IMR-90 (cell line): ENCODE results near the gene FTO. TPM values are rescaled to one million over a fixed set of nuclear protein-coding genes. Genes with fewer than 3 reads are reported as not detected.

ENCODE experiments used
- ATAC-seq: fragments of 200-7000 bp; cut with Tn5 transposase; 2 replicates; pipeline ENCODE4 v1.9.1; 2020; ENCODE audit warnings: low read depth, mild to moderate bottlenecking, moderate library complexity
- BruUV-seq: library from RNA; stranded (reverse); fragments of 400-500 nt; replicated peaks from 2 replicates; lab custom pipeline; 2021; lab: Mats Ljungman, UMichigan
- CTCF ChIA-PET: fragments of 300-600 bp; formaldehyde crosslinking; extraction: SDS; loops from one replicate; lab custom pipeline; 2021; ENCODE audit warnings: antibody characterized with exemption; lab: Yijun Ruan, JAX
- POLR2A ChIA-PET: fragments of 300-600 bp; sonication (Branson Sonifier 250); formaldehyde crosslinking; loops from one replicate; lab custom pipeline; 2022; ENCODE audit warnings: antibody characterized with exemption; ENCODE audit not compliant: unreplicated experiment; lab: Charles Lee
- DNase-seq: peaks from one replicate; pipeline ENCODE4 v3.0.0; 2013
- H2AFZ ChIP-seq: replicated peaks from 2 replicates; pipeline ENCODE3; 2013; ENCODE audit warnings: low read length, mild to moderate bottlenecking; ENCODE audit not compliant: poor library complexity
- H2AK5ac ChIP-seq: 2 replicates; pipeline ENCODE4 v1.6.1; 2013; ENCODE audit warnings: low read depth, low read length, inconsistent platforms
- H2AK9ac ChIP-seq: replicated peaks from 2 replicates; pipeline ENCODE3; 2013; ENCODE audit warnings: mild to moderate bottlenecking, low read depth, low read length, moderate library complexity; ENCODE audit not compliant: poor library complexity
- H2BK120ac ChIP-seq: 2 replicates; pipeline ENCODE4 v1.6.1; 2013; ENCODE audit warnings: low read depth, low read length, inconsistent platforms
- H2BK15ac ChIP-seq: 3 replicates; pipeline ENCODE4 v1.6.1; 2013; ENCODE audit warnings: low read depth, low read length, inconsistent platforms
- H2BK20ac ChIP-seq: 2 replicates; pipeline ENCODE4 v1.6.1; 2013; ENCODE audit warnings: low read depth, mild to moderate bottlenecking, inconsistent platforms, low read length, moderate library complexity
- H2BK5ac ChIP-seq: 2 replicates; pipeline ENCODE4 v1.6.1; 2013; ENCODE audit warnings: mild to moderate bottlenecking, low read depth, low read length, inconsistent platforms; ENCODE audit not compliant: poor library complexity, severe bottlenecking
- H3K14ac ChIP-seq: replicated peaks from 2 replicates; pipeline ENCODE4 v1.6.1; 2013; ENCODE audit warnings: low read depth, low read length, inconsistent platforms
- H3K18ac ChIP-seq: 2 replicates; pipeline ENCODE4 v1.6.1; 2013; ENCODE audit warnings: low read depth, low read length, control low read depth
- H3K23ac ChIP-seq: 2 replicates; pipeline ENCODE4 v1.6.1; 2013; ENCODE audit warnings: low read depth, low read length, inconsistent platforms
- H3K27ac ChIP-seq: 2 replicates; pipeline ENCODE4 v1.5.1; 2013; ENCODE audit warnings: mild to moderate bottlenecking, control low read depth, low read length; ENCODE audit not compliant: insufficient read depth
- H3K27me3 ChIP-seq: 2 replicates; pipeline ENCODE4 v1.6.1; 2013; ENCODE audit warnings: low read length; ENCODE audit not compliant: control insufficient read depth, insufficient read depth
- H3K36me3 ChIP-seq: 2 replicates; pipeline ENCODE4 v1.6.1; 2013; ENCODE audit warnings: low read length, mixed read lengths; ENCODE audit not compliant: control insufficient read depth, insufficient read depth
- H3K4ac ChIP-seq: 2 replicates; pipeline ENCODE4 v1.6.1; 2013; ENCODE audit warnings: low read depth, low read length, inconsistent platforms
- H3K4me1 ChIP-seq: 2 replicates; pipeline ENCODE4 v1.6.1; 2013; ENCODE audit warnings: low read length, mixed read lengths; ENCODE audit not compliant: control insufficient read depth, insufficient read depth
- H3K4me2 ChIP-seq: 2 replicates; pipeline ENCODE4 v1.6.1; 2013; ENCODE audit warnings: low read depth, mild to moderate bottlenecking, control low read depth, low read length, moderate library complexity
- H3K4me3 ChIP-seq: 2 replicates; pipeline ENCODE4 v1.5.1; 2013; ENCODE audit warnings: low read depth, mild to moderate bottlenecking, control low read depth, low read length, moderate library complexity; ENCODE audit not compliant: insufficient read depth
- H3K56ac ChIP-seq: 2 replicates; pipeline ENCODE4 v1.6.1; 2013; ENCODE audit warnings: low read length, inconsistent platforms; ENCODE audit not compliant: insufficient read depth; ENCODE audit errors: extremely low read depth
- H3K79me1 ChIP-seq, 2 experiments: 2 replicates each; pipeline ENCODE4 v1.6.1; 2013; ENCODE audit warnings: low read length in 2 of 2, inconsistent platforms in 1 of 2, low read depth in 1 of 2
- H3K9ac ChIP-seq: 2 replicates; pipeline ENCODE4 v1.6.1; 2013; ENCODE audit warnings: low read depth, low read length, control low read depth
- H3K9me1 ChIP-seq: 2 replicates; pipeline ENCODE4 v1.6.1; 2013; ENCODE audit warnings: low read length, inconsistent platforms; ENCODE audit not compliant: insufficient read depth
- H3K9me3 ChIP-seq: 2 replicates; pipeline ENCODE4 v1.6.1; 2013; ENCODE audit warnings: low read length; ENCODE audit not compliant: control insufficient read depth, insufficient read depth
- H4K20me1 ChIP-seq: 2 replicates; pipeline ENCODE4 v1.6.1; 2013; ENCODE audit warnings: low read length, inconsistent platforms; ENCODE audit not compliant: insufficient read depth
- H4K5ac ChIP-seq: 2 replicates; pipeline ENCODE4 v1.6.1; 2013; ENCODE audit warnings: mild to moderate bottlenecking, low read depth, low read length, control low read depth
- H4K8ac ChIP-seq, 2 experiments: 2 replicates each; pipeline ENCODE4 v1.6.1; 2013; ENCODE audit warnings: low read depth in 2 of 2, low read length in 2 of 2, control low read depth in 1 of 2, inconsistent platforms in 1 of 2
- H4K91ac ChIP-seq: 2 replicates; pipeline ENCODE4 v1.6.1; 2013; ENCODE audit warnings: low read depth, low read length, inconsistent platforms; ENCODE audit not compliant: insufficient read depth
- CEBPB ChIP-seq: IDR thresholded peaks from 2 replicates; pipeline ENCODE4 v1.6.1; 2012; ENCODE audit warnings: low read depth, low read length, improper control_type of control experiment
- CHD1 ChIP-seq: IDR thresholded peaks from 2 replicates; pipeline ENCODE4 v1.6.1; 2012; ENCODE audit warnings: low read depth, low read length, improper control_type of control experiment
- MAFK ChIP-seq: IDR thresholded peaks from 2 replicates; pipeline ENCODE4 v1.6.1; 2012; ENCODE audit warnings: low read depth, low read length, improper control_type of control experiment
- MAZ ChIP-seq: IDR thresholded peaks from 2 replicates; pipeline ENCODE4 v1.6.1; 2012; ENCODE audit warnings: low read depth, mild to moderate bottlenecking, low read length, improper control_type of control experiment, moderate library complexity, borderline replicate concordance
- MXI1 ChIP-seq: IDR thresholded peaks from 2 replicates; pipeline ENCODE4 v1.6.1; 2012; ENCODE audit warnings: low read depth, mild to moderate bottlenecking, low read length, moderate library complexity, borderline replicate concordance
- POLR2A ChIP-seq: IDR thresholded peaks from 2 replicates; pipeline ENCODE4 v1.6.1; 2012; ENCODE audit warnings: mild to moderate bottlenecking, low read depth, low read length
- RCOR1 ChIP-seq: IDR thresholded peaks from 2 replicates; pipeline ENCODE4 v1.6.1; 2012; ENCODE audit warnings: mild to moderate bottlenecking, low read length, improper control_type of control experiment; ENCODE audit not compliant: insufficient replicate concordance
- RFX5 ChIP-seq: IDR thresholded peaks from 2 replicates; pipeline ENCODE4 v1.8.0; 2012; ENCODE audit warnings: low read depth, mild to moderate bottlenecking, low read length, moderate library complexity
- dilution Hi-C: fragments of 300-500 bp; cut with HindIII; formaldehyde crosslinking; loops from one replicate; pipeline ENCODE4 v1.14.3; 2018; ENCODE audit warnings: low sequenced_read_pairs; ENCODE audit not compliant: unreplicated experiment
- in situ Hi-C: fragments of 300-500 bp; cut with MboI; formaldehyde crosslinking; loops from 3 replicates; pipeline ENCODE4 v1.14.3; 2019; ENCODE audit warnings: low sequenced_read_pairs, inconsistent platforms, mixed read lengths
- intact Hi-C: fragments of 100-400 bp; cut with micrococcal nuclease; formaldehyde crosslinking; loops from 2 replicates; pipeline ENCODE4 v1.10.0; 2022
- polyA plus RNA-seq, 3 experiments: library from polyadenylated mRNA; depleted of rRNA; stranded (reverse); fragments of >200 nt; gene quantifications; 2 replicates each; pipeline ENCODE4 v1.2.3, GENCODE V29; 2012; ENCODE audit warnings: low replicate concordance in 1 of 3
- total RNA-seq: library from RNA; depleted of rRNA; stranded (reverse); fragments of >200 nt; gene quantifications from 2 replicates; pipeline ENCODE4 v1.2.3, GENCODE V29; 2012
- TF ChIP-seq, protein P1 (sequence below): fragments of 150-350 bp; IDR thresholded peaks from 2 replicates; pipeline ENCODE4 v1.6.1; 2017; ENCODE audit warnings: mild to moderate bottlenecking, antibody characterized with exemption, low read length, low read depth

The FTO gene
- total and polyA plus RNA-seq, 2 of the 4 experiments (the other 2 are of a cell fraction), result 70.3 to 132 TPM

DNA sequence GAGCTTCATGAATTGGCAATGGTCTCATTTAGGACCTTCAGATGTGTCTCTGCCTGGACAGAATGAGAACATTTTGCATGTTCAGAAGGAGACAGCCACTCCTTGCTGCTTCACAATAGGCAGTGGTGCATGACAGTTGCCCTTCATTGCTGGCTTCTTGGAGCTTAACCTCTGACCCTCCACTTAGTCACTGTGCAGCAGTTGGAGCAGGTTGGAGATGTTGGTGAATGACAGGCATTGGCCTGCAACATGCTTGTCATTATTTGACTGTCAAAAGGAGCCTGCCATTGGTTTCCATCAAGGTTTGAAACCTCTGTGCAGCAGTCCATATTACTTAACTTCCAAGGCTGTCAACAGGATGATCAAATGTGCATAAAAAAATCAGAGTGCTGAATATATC lies 22.7 kb downstream of the FTO start:
- in situ Hi-C loops, result no loop called here

More for the DNA sequence above, 22.7 kb downstream of the FTO start:
- Histone ChIP-seq H3K4me3 (no peak overlapping the region), H2AFZ (no peak overlapping the region), H3K9me3 (no peaks in the 10 kb centered on the region), H3K9me1 (peaks cover 4% of the 10 kb centered on the region), H3K4ac (no peak overlapping the region), H2AK5ac (no peak overlapping the region), H4K5ac (no peak overlapping the region), H2BK20ac (no peak overlapping the region), H3K27ac (no peak overlapping the region), H4K8ac (no peak overlapping the region), H3K56ac (no peak overlapping the region), H4K20me1 (peaks cover 18% of the 10 kb centered on the region), H3K9ac (no peak overlapping the region), H3K4me1 (peaks cover 6% of the 10 kb centered on the region; the same call in 1 of the 2 replicates), H3K18ac (no peak overlapping the region), H3K36me3 (no peaks in the 10 kb centered on the region), H3K27me3 (no peaks in the 10 kb centered on the region), H2BK15ac (no peak overlapping the region), H3K23ac (no peak overlapping the region), H2BK120ac (no peak overlapping the region), H2AK9ac (no peak overlapping the region), H3K4me2 (no peak overlapping the region), H4K91ac (no peak overlapping the region), H2BK5ac (no peak overlapping the region), H3K14ac (no peak overlapping the region), H3K79me1 (peaks cover 23 to 32% of the 10 kb centered on the region in 2 experiments)
- peak; percentile 27; the same call in 1 of the 2 replicates for ATAC-seq
- ChIA-PET POLR2A (no interaction called here), CTCF (interaction anchor here (0.5 kb wide), 1 partner anchor 235 kb away, joined by 3 read pairs; no protein-coding TSS in a partner anchor)
- dilution Hi-C loops (no loop called here), intact Hi-C loops (no loop called here)
- no TSS peak for BruUV-seq
- DNase-seq, result peak; percentile 23
- TF ChIP-seq CEBPB (no peak), MXI1 (no peak), RFX5 (no peak), MAZ (no peak), CHD1 (no peak), MAFK (no peak), POLR2A (no peak), RCOR1 (no peak)
- TF ChIP-seq, protein P1, sequence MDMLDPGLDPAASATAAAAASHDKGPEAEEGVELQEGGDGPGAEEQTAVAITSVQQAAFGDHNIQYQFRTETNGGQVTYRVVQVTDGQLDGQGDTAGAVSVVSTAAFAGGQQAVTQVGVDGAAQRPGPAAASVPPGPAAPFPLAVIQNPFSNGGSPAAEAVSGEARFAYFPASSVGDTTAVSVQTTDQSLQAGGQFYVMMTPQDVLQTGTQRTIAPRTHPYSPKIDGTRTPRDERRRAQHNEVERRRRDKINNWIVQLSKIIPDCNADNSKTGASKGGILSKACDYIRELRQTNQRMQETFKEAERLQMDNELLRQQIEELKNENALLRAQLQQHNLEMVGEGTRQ, result no peak
